Raji (cell line): ENCODE data around the gene RSPH3.

Experiments
- POLR2A ChIP-seq: IDR thresholded peaks from 2 replicates; pipeline ENCODE4 v1.6.1; 2011; ENCODE audit warnings: low read depth, low read length, control low read depth; ENCODE audit not compliant: insufficient read depth

The RSPH3 gene

GRCh38 chr6:158999666-159000403 is at the start of gene RSPH3:
Gene RSPH3 (minus strand): TSS chr6:159000202. CDS start chr6:158999550, 652 bp downstream.
- TF ChIP-seq POLR2A, result peak; percentile 99

GRCh38 chr6:159047891-159048685 is 48.1 kb upstream of the RSPH3 start:
- no peak for TF ChIP-seq POLR2A

- TF ChIP-seq POLR2A, result no peak
These were observed 45.8 kb upstream of the RSPH3 start for GRCh38 chr6:159045801-159046200.

- peak; percentile 89 for TF ChIP-seq POLR2A
These were observed 45.1 kb upstream of the RSPH3 start, which contains the start of gene TAGAP for GRCh38 chr6:159044899-159045727. Gene TAGAP (minus strand): TSS chr6:159044991. CDS start chr6:159044146, 845 bp downstream.

GRCh38 chr6:159043947-159044346 is 43.9 kb upstream of the RSPH3 start:
- TF ChIP-seq POLR2A, result 0 out of 2 replicates have a peak, but pooled peaks have one; percentile 19

GRCh38 chr6:159043251-159043650 is 43.2 kb upstream of the RSPH3 start:
- no peak for TF ChIP-seq POLR2A

- TF ChIP-seq POLR2A, result no peak
These were observed 42.8 kb upstream of the RSPH3 start for GRCh38 chr6:159042826-159043181.

GRCh38 chr6:159042003-159042825 is 42.2 kb upstream of the RSPH3 start:
- TF ChIP-seq POLR2A, result no peak

GRCh38 chr6:159041181-159041580 is 41.2 kb upstream of the RSPH3 start:
- TF ChIP-seq POLR2A, result no peak

GRCh38 chr6:159039885-159040258 is 39.9 kb upstream of the RSPH3 start:
- TF ChIP-seq POLR2A, result no peak

- TF ChIP-seq POLR2A, result no peak
These were observed 39.2 kb upstream of the RSPH3 start for GRCh38 chr6:159038914-159039884.

GRCh38 chr6:159037756-159038290 is 37.8 kb upstream of the RSPH3 start:
- no peak for TF ChIP-seq POLR2A

GRCh38 chr6:159036673-159037072 is 36.7 kb upstream of the RSPH3 start:
- no peak for TF ChIP-seq POLR2A
